Adrenal gland (tissue), 12 donors: ENCODE measurements around the gene MRPL36. TPM values are rescaled to one million over a fixed set of nuclear protein-coding genes. Genes with fewer than 3 reads are reported as not detected.

ENCODE experiments used
- polyA plus RNA-seq, 3 donors: library from polyadenylated mRNA; stranded (reverse); fragments of 200-250 nt in 2 of 3; fragments of 350-450 nt in 1 of 3; fragmentation: Illumina TruSeq in 1 of 3; extraction: RNeasy Lipid Tissue Mini Kit (QIAGEN cat#74804) in 1 of 3; gene quantifications; one replicate each; pipeline ENCODE4 v1.2.3, GENCODE V29; 2013 to 2014
- total RNA-seq, 9 donors: library from RNA; depleted of rRNA in 4 of 9; stranded (reverse); fragments of >200 nt in 4 of 9; fragments of 120-200 nt in 1 of 9; fragmentation: NEBNext Ultra II Directional in 1 of 9; extraction: Animal tissue kit (Norgen Biotek cat#: 25700) in 1 of 9; gene quantifications; one replicate each; pipeline versions ENCODE4 v1.1.0 to v1.2.4, GENCODE V29; 2013 to 2023
- donor health status: healthy with polysubstance abuse.
- donor health status: Bipolar disorder and iron deficiency.
- donor health status: DM: yes; HTN: yes; CAD: no.
- donor health status: DM: no; HTN: no; CAD: no.
- donor health status: DM: no; HTN: no; CAD: no.
- donor health status: DM: yes; HTN: yes; CAD: no.

MRPL36 gene
- total and polyA plus RNA-seq, 12 donors, result 23.3 to 97.4 (median 61.3) TPM

Other genes starting within 250 kb of the MRPL36 start
- gene NDUFS6, start 1.6 kb upstream of the MRPL36 start, total RNA-seq, result 10 to 100 TPM; 23.3 to 75.8 (median 37.7) TPM
- 10 to 100 TPM; 32.3 to 58.6 (median 58.5) TPM for gene NDUFS6, start 1.6 kb upstream of the MRPL36 start, polyA plus RNA-seq
- not detected for gene IRX4, start 83.1 kb upstream of the MRPL36 start, total RNA-seq
- under 1 TPM in 1 of 3 donors, not detected in 2; 0.03 TPM for gene IRX4, start 83.1 kb upstream of the MRPL36 start, polyA plus RNA-seq